OCI-M2 (cell line): Measurements from ENCODE around the gene SAMD14.

Experiments
- DNase-seq: peaks from one replicate; lab custom pipeline; 2025; ENCODE audit not compliant: unreplicated experiment; lab: John Stamatoyannopoulos, UW

SAMD14 gene

DNA sequence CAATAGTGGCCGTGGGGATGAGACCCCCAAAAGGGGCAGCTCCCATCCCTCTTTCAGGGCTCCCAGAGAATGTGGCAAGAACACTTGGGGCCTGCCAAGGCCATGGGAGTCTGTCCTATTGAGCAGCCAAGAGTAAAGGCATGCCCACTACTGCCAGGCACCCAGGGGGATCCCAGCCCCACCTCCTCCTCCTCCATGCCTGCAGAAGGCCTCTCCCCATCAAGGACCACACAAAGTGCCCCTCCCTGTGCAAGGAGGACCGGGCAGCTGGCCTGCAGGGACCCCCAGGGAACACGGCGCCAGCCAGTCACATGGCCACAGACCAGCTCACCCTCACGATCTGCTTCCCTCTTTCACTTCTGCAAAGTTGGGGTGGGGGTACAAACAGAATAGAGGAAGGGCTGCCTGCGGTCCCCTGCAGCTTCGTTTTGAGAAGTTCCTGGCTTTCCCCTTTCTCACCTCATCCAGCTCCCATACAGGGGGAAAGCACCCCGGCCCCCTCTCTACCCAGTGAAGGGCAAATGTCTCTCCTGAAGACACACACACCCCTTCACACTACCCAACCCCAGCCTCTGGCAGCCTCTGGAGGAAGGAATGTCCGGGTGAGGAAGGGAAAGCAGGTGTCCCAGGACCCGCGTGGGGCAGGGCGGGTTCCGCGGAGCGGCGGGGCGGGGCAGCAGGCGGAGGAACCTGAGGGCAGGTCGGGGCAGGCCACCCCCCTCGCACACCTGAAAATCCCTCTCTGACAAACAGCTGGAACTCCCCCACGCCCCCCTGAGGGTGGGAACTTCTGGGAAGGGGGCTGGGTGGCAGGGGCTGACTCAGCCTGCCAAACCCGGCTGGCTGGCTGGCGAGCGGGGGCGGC lies 18.5 kb upstream of the SAMD14 start:
- DNase-seq = no peak

DNA sequence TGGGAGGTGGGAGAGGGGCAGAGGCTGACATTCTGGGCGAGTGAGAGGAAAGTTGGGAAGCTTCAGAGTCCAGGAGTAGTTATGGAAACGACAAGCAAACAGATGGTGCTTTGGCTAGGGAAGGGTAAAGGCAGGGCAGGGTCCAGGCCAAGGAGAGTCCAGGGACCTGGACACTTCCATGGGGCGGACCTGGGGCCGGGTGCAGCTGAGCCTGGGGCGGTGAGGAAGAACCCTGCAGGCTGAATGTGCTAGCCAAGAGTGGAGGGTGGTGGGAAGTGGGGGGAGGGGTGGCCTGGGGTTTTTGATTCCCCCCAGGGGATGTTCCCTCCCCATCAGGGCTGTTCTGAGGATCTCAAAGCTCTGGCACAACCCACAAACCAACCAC lies 17.9 kb upstream of the SAMD14 start:
- DNase-seq = no peak

DNA sequence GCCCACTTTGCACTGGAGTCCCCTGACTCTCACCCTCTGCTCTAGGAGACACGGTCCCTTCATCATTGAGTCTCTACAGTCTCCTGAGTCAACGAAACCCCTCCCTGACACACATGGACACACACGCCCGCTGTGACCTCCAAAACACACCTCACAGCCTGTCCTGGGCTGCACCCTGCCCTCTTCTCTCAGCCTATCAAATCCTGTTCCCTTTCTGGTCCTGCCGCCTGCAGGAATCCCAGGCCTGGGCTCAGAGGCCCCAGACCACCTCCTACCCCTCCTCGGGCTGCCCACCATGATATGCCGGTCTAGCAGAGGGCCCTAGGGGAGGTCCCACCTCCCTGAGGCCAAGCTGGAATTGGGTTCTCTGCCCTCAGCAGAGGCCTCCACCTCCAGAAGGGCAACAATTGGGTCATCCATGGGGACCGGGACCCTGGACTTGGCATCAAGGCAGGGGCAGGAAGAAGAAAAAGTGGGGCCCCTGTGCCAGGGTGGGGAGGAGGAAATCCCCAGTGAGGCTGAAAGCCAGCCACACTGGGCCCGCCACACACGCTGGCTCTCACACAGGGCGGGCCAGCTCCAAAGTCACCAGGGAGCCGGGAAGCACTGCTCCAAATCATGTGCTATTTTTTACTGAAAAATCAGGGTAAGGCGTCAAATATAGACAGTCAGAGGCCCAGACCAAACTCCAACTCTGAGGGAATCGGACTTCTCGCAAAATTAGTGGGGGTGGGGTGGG lies 17.1 kb upstream of the SAMD14 start:
- DNase-seq = no peak

DNA sequence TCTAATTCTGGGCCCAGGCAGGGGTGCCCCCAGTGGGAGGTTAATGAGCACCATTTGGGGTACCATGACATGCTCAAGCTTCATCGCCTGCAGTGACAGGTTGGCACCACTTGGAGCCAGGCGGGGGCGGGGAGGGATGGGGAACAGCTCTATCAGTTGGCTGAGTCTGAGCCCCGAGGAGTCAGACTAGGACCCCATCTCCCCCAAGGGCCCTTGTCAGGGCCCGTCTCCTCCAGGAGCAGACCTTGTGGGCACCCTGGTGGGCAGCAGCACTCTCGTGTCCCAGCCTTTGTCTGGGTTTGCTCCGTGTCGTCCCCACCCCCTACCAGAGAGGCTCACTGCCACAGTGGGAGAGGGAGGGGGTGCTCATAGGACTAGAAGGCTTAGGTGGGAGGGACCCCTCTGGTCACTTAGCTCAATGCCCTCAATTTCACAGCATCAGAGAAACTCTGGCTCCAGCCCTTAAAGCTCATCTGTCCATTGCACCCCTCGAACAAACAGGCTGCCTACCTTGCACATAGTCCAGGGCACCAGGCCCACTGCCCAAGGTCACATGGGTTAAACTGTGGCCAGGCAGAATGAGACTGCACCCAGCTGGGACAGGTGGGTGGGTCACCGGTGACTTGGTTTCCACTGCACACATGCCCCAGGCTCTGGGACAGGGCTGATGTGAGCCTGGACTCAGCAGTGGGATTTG lies 16.4 kb upstream of the SAMD14 start:
- no peak for DNase-seq

DNA sequence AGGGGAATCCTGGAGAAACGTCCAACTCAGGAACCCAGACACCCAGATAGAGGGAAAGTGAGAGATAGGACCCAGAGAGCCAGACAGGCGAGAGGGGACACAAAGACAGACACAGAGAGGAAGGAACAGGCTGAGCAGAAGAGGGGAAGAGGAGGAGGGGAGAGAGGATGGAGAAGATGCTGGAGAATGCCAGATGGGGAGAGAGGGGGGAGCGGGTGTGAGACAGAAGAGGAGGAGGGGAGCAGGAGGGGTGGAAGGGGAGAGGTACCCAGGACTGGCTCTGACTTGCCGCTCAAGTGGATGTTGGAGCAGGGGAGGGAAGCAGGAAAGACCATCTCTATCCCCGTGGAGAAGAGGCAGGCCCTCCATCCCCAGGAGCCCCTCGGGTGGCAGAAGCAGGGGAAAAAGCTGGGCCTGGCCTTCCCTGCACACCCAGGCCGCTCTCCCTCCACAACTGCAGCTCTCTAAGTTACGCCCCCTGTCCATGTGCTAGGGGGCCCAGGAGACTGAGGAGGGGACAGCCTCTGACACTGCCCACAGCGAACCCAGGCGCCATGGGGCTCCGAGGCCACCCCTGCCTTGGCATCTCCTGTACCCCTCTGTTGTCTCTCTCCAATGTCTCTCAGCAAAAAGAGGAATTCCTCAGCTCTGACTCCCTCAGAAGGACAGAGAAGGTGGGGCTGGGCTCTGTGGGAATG lies 15.7 kb upstream of the SAMD14 start:
- no peak for DNase-seq

DNA sequence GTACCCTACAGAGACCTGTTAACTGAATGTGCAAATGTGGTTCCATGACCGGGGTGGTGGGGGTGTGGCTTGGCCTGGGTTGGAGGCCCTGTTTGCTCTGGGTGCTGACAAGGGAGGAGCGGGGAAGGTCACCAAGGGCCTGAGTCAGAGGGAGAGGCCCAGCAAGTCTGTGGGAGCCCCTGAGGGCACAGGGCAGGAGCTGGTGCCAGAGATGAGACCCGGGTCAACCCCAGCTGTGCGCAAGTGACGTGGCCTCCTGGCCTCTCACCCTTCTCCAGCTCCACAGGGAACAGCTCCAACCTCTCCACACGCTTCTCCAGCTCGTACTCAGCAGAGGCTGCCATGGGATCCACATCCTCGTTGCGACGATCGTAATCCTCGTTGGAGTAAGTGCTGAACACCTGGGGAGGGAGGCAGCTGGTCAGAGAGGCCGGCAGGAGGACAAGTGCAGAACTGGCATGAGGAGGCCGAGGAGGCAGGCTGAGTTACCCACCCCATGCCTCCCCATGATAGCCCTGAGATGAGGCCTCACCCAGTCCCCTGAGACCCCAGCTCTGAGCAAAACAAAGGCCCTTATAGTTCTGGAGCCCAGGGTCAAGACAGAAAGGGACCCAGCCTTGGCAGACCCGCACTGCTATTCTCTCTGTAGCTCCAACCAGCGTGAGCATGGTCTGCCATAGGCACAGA lies 15.0 kb upstream of the SAMD14 start:
- no peak for DNase-seq

DNA sequence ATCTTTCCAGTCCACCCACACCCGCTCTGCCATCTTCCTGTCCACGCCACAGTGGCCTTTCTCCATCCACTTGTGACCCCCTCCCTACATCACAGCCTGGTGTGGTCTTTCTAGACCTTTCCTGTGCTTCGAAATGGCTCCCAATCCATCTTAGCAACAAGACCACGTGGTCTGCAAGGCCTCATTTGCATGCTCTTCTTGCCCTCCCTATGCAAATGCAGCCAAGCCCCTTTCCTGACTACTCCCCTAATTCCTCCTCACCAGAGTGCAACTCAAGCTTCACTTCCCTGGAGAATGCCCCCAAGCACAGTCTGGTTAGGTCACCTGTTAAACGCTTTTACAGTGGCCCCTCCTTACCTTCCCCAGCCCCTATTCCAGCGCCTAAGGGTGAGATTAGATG lies 14.4 kb upstream of the SAMD14 start:
- DNase-seq = no peak

DNA sequence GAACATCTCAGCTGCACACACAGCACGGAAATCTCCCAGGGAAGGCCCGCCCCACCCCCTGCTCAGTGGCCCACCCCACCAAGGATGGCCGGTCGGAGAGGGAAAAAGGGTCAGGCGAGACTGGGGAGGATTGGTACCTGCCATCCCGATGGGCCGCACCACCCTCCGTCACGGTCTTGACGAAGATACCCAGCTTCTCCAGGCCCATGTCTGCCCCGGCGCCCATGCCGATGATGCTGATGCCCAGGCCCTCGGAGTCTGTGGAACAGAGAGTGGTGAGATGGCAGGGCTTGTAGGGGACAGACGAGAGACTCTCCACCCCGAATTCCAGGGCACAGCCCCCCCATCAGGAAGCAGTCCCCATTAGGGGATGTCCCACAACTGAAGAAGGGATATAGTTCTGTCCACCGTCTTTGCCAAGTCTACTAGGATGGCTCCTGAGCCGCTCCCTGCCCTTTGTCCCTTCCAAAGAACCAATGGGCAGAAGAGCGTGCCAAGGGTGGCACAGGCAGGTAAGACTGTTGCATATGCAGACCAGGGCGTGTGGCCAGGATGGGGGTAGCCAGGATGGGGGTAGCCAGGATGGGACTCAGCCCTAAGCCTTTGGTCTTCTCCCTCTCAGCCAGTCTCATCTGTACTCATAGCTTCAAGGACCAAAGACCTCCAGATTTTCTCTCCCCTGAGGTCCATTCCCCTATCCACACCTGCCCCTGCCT lies 13.7 kb upstream of the SAMD14 start:
- DNase-seq = no peak

DNA sequence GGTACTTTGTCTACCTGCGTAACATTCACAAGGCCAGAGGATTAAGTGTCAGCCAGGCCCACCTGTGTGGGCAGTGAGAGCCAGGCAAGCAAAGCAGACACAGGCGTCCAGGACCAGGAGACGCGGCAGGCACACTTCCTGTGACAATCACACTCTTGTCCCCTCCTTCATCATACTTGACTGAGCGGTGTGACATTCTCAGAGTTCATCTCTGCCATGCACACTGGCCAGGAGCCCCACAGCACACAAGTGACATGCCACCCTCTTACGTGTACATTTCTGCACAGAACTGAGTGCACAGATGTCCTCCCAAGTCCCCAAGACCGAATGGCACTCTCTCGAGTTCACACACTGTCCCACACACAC lies 11.8 kb upstream of the SAMD14 start:
- DNase-seq = no peak

DNA sequence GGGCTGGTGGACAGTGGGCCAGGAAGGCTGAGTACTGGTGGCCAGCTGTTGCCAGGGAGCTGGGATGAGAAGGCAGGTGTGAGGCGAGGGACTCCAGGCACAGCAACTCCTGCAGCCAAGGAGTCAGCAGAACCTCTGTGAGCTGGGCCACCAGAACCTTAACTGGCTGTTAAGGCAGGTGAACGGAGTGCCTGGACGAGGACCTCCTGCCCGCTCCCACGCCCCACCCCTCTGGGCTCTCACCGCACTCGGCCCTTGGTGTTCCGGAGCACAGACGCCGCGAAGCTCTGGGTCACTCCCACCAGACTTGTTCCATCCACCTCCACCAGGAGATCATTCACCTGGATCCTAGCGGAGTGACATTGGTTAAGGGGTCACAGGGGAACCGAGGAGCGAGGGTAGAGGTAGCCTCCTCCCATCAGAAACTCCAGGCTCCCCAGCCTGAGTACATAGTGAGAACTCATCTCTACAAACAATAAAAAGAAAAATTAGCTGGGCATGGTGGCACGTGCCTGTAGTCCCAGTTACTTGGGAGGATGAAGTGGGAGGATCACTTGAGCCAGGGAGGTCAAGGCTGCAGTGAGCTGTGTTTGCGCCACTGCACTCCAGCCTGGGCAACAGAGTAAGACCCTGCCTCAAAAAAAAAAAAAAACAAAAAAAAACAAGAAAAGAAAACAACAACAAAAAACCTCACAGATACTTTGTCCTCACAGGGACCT lies 11.2 kb upstream of the SAMD14 start:
- no peak for DNase-seq

DNA sequence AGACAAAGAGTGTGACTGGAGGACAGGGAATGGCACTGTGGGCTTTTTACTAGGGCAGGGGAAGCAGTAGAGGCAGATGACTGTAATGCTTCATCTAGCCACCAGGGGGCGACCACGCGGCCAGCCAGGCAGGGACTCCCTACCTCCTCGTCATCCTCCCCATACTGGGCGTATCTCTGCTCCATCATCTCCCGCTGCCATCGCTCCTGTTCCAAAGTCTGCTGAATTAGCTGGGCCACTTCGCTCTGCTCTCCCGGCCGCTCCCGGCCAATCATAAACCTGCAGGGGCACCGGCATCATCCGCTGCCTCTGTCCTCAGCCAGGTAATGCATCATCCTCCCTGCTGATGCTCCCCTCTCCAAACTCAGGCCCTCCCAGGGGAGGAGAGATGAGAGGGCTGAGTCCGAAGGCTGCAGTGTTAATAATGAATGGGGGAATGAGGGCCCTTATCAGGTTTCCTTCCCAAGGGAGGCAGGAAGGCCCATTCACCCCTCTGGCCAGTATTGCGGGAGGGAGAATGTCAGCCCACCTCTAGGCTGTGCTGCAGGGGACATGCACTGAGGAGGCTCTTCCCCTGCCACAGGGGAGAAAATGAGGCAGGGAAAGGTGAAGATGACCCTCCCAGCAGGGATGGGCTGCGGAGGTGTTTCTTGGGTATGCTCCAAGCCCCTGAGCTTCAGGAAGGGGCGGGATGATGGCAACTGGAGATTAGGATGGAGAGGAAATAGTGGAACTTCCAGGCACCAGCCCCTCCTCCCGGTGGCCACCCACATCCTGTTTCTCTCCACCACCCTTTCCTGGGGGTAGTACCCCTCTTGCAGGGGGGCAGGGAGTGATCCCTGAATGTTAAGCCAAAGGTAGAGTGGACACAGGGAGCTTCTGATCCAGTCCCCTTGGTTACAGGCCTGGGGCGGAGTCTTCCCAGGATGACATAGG lies 10.3 kb upstream of the SAMD14 start:
- DNase-seq = no peak

DNA sequence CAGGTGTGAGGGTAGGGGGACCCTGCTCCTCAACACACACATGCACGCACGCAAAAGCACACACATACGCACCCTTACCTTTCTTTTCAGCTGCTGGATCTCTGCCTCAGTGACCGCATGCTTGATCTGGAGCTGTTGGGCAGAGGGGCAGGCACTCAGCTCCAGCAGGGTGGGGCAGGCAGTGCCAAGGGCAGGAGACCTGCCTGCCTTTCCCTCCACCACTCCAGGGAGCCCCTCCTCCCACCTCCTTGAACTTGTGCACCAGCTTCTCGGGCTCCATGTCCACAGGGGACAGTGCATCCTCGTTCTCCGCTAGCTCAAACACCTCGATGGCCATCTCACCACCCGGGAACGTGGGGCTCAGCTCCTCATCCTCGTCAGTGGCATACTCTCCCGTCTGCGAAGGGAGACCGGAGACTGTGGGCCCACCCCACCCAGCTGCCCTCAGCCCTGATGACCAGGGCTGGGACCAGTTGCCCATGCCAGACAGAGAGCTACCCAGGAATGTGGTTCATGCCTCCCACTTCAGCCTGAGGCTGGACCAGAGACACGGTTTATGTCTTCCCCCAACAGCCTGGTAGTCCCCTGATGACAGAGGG lies 9.3 kb upstream of the SAMD14 start:
- DNase-seq = no peak

DNA sequence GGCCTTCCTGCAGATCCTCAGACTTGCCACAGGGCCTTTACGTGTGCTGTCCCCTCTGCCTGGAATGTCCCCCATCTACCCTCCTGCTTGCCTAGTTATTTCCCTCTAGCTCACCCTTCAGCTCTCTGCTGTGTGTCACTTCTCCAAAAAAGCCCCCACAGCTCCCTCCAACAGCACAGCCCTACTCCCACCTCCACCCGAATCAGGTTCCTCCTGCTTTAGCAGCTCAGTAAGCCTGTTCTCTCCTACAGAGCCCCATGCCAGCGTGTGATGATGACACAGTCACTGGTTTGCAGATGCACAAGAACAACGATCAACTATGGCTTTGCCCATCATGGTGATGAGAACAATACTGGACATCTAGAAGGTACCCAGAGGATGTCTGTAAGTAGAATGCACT lies 7.1 kb upstream of the SAMD14 start:
- no peak for DNase-seq

DNA sequence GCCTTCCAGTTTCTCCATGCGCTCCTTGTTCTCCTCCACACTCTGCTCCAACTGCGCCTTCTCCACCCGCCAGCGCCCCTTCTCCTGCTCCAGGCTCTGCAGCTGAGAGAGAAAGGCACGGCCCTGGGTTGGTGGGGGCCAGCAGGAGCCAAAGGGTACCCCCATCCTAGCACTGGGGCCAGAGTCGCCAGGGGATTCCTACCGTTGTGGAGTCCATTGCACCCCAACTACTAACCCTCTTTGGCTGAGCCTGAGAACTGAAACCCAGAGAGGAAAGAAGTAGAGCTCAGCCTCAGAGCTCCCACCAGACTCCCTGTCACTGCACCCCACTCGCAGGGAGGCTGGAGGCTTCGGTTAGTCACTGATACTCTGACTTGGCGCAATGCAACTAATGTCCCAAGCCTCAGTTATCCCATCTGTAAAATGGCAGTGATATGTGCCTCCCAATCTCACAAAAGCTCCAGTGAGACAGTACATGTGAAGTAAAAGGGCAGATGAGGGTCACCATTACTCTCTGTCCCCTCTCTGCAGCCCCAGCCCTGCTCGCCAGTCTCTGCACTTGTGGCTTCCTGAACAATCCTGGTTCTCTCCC lies 6.2 kb upstream of the SAMD14 start:
- no peak for DNase-seq

DNA sequence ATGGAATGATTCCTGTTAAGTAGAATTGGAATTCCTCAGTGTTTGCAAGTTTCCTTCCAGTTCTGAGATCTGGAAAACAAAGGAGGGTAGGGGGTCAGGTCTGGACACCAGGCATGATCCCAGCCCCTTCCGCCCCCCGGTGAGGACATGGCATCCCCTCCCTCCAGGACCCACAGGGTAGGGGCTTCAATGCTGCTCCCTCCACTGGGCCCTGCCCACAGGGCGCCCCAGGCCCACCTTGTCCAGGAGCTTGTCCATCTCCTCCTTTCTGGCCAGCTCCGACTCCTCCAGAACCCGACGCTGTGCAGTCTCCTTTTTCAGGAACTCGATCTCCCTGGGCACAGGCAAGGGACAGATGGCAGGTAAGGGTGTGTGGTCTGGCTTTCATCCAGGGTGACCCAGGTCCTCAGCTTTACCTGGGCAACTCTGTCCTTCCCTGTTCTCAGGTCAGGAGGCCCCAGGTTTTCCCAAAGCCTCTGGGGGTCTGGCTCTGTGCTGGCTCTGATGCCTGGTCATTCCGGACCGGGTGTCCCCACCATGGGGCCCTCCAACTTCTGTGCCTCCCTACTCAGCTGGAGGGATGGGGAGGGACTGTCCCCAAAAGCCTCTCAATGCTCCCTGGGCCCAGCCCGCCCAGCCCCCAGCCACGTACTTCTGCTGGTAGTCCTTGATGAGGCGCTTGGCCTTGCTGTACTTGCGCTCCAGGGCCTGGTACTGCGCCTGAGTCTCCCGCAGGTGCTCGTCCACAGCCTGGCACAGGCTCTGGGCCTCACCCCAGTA lies 5.5 kb upstream of the SAMD14 start:
- no peak for DNase-seq

DNA sequence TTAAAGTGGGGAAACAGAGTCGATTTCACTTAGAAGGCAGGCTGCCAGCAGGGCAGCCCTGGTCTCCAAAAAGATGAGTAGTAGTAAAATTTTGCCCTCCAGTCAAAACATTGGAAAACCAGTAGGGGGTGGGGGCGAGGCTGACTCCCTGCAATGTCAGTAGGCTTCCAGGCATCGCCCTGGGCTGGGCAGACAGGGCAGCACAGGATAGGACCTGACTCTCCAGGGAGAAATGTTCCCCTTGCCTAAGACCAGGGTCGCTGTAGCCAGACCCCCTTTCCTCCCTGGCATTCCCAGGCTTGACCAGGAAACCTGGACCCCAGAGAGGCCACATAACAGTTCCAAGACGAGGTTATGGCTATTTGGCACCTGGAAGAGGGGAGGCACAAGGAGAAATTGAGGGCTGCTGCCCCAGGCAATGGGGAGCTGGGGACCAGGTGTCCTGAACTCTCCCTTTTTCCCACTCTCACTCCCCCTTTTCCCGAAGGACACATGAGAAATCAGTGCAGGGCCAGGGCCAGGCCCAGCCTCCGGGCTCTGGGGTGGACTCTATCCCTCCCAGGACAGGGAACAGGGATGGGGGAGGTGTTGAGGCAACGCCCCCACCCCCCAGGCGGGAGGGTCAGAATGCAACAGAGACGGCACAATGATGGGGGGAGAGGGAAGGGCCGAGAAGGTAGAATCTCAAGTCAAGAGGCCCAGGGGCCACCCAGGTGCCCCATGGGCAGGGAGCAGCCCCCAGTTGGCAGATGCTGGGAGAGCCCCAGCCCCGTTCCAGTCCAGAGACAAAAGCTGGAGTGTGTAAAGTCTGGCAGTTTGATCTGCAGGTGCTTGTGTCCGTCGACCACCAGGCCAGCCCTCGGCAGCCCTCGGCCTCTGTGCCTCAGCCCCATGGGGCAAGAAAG lies 4.5 kb upstream of the SAMD14 start:
- DNase-seq = no peak
